Measurements from ENCODE around the gene GCN1.

GRCh38 chr12:120220838-120221575 is 26.5 kb upstream of the GCN1 start:
- TF ChIP-seq EZH2 (IDR thresholded peaks at IDR 0.05), result no peak
- TF ChIP-seq FOXP2 (optimal IDR thresholded peaks at IDR 0.05; ENCODE audit: control extremely low read depth, extremely low read length, insufficient read depth), result no peak

Data from SK-N-MC (cell line).